ENCODE data around the gene TTLL1.

TTLL1 gene

DNA sequence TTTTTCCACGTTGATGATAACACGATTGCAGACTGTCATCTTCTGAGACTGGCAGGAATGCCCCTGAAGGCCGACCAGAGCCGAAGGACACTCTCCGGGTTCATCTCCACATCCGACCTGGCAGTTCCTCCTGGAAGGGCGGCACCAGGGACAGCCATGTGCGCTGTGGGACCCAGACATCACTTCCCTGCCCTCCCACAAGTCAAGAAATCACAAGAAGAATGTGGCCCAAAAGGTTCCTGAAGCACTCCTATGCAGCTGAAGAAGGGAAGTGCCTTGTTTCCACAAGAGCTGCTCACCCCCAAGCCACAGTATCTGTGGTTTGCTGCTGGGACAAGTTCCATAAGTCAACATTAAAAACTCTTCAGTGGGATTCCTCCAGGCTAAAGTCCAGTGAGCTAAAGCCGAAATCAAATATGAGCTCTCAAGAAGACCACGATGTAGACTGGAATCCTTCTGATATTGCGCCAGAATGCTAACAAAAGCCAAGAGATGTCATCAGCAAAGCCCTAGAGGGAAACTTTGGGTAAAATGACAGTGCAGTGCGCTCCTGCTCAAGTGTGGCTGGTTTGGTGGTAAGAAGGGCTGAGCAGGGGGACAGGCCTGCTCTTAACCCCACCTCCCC lies 95.4 kb downstream of the TTLL1 start:
- DNase-seq (ENCODE audit: low spot score) = no peak

DNA sequence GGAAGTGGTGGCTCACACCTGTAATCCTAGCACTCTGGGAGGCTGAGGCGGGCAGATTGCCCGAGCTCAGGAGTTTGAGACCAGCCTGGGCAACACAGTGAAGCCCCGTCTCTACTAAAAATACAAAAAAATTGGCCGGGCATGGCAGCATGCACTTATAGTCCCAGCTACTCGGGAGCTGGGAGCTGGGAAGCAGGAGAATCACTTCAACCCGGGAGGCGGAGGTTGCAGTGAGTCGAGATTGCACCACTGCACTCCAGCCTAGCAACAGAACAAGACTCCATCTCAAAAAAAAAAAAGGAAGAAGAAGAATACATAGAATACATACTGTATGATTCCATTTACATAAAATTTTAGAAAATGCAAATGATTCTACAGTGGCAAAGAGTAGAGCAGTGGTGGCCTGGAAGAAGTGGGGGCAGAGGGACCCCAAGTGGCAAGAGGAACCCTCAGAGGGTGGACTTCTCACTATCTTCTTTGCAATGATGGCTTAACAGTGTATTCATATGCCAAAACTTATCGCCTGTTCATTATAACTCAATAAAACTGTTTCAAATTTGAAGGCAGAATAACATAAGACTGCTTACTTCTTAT lies 96.2 kb downstream of the TTLL1 start:
- no peak for DNase-seq (ENCODE audit: low spot score)

DNA sequence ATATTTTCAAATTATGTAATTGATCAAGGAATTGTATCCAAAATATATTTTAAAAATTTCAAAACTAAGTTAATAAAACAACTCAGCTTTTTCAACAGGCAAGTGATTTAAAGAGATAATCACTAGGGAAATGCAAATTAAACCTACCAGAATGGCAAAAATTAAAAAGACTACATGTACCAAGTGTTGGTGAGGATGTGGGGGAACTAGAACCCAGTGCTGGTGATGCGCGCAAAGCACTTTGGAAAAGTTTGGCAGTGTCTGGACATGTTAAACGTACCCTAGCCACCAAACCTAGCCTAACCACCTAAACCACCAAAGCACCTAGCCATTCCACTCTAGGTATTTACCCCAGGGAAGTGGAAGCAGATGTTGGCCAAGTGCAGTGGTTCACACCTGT lies 97.1 kb downstream of the TTLL1 start:
- DNase-seq (ENCODE audit: low spot score) = no peak

DNA sequence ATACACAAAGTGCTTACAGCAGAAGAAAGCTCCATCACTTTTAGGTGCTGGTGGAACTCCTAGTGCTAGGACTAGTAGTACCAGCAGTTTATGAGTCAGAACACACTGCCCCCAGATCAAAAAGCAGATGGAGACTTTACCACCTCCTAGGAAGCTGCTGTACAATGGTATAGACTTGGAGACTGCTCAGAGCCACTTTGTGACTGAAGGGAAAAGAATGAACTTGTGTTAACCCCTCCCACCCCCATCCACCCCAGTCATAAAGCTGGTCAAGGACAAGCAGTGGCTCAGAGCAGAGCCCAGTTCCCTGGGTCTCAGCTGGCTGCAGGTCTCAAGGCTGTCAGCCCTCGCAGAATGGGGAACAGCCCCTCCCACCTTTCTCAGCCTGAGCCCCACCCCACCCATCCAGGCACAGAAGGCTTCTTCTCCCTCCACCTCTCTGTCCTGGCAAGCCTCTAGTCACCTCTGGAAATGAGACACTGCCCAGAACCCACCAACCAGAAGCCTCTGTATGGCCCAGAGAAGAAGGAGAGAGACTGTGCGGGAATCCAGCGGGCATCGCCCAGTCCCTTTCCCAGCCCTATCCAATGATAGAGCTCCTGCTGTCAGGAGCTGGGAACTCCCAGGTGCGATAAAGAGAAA lies 98.1 kb downstream of the TTLL1 start:
- no peak for DNase-seq (ENCODE audit: low spot score)

DNA sequence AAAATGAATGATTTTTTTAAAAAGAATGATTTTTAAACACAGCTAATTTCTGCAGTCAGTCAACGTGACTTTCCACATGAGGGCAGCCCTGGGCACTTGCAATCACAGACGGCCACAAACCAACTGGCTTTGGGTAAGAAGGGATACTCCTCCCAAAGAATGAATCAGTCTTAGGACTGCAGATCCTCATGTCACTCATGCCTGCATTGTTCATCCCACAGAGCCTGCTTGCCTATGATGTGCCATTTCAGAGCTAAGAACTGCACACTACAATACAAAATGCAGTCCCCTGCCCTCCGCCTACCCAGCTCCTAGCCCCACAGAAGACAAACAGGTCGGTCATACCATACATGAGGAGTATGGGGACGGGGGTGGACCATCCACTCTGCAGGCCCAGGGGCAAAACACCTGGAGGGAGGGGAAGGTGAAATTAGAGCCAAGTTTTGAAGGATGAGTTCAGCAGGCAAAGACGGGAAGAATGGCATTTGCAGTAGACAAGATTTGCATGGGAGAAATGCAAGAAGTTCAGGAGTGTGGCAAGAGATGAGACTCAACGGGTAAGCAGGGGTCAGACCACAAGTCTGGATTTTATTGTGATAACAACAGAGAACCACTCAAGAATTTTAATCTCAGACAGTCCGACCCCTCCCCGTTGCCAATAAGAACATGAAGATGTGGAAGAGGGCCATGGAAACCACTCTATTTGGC lies 98.9 kb downstream of the TTLL1 start:
- DNase-seq (ENCODE audit: low spot score) = no peak
